ENCODE results near the gene APBA2.
"Not testable (repeated sequence)": the region's sequence is repeated elsewhere in the genome, so short reads cannot be mapped to it uniquely, and the experiment has no call there.

The APBA2 gene

DNA sequence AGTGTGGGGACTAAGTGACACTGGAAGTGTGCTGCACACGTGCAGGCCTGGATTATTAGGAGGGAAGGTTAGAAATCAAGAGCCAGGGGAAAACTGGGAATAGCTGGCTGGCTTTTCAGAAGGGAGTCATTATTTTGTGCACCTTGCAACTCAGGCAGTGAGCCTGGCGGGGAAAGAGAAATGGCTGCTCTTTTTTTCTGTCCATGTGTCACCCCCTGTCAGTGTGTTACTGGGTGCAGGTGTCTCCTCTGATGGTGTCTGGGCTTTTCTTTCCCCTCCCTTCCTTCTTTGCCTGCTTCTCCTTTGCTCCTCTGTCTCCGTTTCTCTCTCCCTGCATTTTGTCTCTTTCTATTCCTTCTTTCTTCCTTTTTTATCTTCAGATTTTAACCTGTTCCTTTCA is 130.7 kb downstream of the APBA2 start:
- DNase-seq, result no peak

DNA sequence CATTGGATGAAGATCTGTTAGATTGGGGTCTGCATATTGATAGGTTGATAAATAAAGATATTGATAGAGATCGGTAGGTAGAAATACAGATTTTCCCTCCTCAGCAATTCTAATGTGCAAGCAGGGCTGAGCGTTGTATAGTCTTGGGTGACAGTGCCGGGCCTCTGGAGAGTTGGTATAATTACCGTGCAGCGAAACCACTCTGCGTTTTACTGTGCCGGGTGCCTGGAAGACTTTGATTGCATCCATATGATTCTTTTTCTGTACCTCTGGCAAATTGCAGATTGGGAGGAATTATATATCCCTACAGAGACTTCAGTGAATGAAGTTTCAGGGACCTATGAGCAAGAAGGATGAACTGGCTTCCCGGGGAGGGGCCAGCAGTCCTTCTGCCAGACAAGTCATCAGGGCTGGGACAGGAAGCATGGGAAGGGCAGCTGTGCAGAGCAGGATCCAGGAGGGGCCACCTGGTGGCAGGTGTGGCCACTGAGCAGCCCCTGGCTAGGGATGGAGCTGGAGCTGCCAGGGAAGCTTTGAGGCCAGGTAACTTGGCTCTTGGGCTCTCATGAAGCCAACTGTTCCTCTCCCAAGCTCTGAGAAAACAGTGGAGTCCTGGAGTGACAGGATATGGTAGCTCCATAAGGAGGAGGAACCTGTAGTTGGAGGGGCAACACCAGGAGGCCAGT is 132.5 kb downstream of the APBA2 start:
- no peak for DNase-seq

DNA sequence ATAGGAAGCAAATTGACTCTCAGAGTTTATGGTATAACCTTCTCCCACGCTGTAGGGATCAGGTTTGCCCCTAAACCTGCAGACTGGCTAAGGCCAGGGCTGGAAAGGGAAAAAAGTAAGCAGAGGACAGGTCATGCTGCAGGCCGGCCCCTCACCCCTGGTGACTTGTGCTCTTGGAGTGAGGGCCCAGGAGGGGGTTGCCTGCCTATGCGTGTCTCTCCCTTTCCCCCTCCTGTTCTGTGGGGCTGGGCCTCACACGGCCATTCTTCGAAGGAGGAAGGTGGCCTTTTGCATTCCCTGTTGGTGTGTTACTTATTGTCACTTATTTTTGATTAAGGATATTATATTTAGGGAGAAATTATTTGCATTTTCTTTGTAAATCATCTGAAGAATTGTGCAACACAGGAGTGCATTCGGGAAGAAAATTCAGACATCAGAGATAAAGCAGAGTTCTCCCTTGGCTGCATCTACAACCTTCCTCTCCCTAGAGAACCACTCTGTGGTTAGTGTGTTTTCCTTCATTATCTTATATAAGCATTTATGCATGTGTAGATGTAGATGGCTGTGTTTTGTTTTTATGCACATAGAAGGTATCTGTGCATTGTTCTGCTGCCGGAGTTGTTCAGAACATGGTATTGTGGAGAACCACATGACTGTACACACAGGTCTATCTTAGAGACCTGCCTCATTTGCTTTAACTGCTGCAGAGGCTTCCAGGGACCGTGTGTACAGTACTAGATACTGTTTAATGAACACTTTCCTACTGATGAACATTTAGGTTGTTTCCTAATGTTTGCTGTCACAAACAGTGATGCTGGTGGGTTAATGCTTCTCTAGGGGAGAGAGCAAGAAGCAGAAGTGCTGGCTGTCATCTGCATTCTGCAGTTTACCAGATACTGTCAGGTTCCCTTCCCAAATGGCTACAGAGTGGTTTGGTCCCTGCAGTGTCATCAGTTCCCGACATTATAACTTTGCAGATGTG is 133.5 kb downstream of the APBA2 start:
- no peak for DNase-seq

DNA sequence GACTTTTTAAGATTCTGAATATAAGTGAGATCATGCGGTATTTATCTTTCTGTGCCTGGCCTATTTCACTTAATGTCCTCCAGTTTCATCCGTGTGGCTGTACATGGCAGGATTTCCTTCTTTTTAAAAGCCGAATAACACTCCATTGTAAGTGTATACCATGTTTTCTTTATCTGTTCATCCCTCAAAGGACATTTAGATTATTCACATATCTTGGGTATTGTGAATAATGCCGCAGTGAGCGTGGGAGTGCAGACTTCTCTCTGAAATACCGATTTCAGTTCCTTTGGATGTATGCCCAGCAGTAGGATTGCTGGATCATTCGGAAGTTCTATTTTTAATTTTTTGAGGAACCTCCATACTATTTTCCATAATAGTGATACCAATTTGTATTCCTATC is 136.1 kb downstream of the APBA2 start:
- no peak for DNase-seq

DNA sequence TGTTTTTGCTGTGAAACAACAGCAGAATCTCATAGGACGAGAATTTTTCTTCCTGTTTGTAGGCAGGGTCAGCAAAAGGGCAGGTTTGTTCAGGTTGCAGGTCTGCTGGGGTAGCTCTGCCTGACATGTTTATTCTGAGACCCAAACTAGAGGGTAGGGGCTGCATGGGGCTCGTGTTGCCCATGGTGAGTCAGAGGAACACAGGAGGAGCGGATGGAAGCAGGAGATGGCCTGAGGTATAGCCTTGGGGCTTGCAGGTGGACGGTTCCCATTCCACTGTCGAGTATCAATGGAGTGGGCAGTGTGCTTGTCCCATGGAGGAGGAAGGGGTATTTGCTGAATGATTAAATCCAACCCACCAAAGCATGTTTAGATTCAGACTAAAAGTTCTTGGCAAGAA is 138.9 kb downstream of the APBA2 start:
- no peak for DNase-seq

DNA sequence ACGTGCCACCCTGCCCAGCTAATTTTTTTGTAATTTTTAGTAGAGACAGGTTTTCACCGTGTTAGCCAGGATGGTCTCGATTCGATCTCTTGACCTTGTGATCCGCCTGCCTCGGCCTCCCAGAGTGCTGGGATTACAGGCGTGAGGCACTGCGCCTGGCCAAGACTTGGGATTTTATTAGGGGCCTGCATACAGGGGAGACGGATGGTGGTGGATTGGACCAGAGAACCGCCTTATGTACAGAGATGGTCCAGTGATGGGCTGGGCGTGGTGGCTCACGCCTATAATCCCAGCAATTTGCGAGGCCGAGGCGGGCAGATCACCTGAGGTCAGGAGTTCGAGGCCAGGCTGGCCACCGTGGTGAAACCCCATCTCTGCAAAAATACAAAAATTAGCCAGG is 139.6 kb downstream of the APBA2 start:
- not testable (repeated sequence) for DNase-seq

DNA sequence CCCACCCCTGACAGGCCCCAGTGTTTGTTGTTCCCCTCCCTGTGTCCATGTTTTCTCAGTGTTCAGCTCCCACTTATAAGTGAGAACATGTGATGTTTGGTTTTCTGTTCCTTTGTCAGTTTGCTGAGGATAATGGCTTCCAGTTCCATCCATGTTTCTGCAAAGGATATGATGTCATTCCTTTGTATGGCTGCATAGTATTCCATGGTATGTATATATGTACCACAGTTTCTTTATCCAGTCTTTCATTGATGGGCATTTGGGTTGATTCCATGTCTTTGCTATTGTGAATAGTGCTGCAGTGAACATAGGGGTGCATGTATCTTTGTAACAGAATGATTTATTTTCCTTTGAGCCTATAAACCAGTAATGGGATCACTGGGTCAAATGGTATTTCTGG is 142.4 kb downstream of the APBA2 start:
- DNase-seq, result not testable (repeated sequence)

DNA sequence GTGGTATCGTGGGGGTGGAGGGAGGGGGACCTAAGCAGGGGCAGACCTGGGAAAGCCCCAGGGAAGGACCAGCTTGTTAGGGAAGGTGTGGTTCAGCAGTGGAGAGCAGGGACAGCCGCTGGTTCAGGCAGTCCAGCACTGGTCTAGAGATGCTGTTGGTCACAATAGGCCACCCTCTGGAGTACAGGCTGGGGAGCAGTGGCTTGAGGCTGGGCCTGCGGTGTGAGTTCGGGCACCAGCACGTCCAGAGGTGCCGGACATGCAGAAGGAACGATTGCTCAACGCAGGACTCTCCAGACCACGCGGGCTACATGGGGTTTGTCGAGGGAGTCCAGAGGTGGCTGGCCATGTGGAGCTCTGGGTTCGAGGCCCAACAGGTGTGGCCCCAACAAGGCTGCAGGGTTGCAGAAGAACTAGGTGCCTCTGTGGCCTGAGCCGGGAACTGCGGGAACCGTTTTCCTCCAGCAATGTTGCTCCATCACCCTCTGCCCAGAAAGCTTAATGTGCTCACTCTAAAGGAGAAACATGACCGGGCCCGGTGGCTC is 143.9 kb downstream of the APBA2 start:
- no peak for DNase-seq

DNA sequence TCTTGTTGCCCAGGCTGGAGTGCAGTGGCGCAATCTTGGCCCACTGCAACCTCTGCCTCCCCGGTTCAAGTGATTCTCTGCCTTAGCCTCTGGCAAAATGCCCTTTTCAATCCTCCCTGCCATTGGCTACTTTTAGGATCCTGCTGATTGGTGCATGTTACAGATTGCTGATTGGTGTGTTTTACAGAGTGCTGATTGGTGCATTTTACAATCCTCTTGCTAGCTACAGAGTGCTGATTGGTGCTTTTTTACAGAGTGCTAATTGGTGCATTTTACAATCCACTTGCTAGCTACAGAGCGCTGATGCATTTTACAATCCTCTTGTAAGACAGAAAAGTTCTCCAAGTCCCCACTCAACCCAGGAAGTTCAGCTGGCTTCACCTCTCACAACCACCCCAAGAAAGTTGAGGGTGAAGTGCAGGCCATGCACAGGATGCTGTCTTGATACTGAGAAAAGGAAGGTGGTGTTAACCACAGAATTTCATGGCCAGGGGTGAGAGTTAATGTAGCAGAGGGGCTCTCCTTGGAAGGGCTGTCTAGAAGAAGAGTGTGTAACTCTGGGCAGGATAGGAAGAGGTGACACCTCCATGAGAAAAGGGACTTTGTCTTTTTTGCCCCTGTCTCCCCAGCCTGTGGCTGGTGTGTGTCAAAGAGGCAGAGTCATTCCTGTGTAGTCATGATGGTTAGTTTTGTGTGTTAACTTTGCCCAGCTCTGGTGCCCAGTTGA is 145.9 kb downstream of the APBA2 start:
- DNase-seq, result no peak

DNA sequence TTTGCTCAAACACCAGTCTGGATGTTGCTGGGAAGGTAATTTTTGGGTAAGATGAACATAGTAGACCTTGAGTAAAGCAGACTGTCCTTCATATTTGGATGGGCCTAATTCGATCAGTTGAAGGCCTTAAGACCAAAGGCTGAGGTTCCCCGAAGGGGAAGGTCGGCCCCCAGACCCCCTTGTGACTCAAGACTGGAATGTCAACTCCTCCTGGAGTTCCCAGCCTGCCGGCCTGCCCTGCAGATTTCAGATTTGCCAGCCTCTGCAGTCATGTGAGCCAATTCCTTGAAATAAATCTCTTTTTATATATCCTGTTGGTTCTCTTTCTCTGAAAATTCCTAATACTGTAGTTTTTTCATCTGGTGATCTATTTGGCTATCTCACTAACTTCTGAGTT is 146.5 kb downstream of the APBA2 start:
- DNase-seq, result no peak

DNA sequence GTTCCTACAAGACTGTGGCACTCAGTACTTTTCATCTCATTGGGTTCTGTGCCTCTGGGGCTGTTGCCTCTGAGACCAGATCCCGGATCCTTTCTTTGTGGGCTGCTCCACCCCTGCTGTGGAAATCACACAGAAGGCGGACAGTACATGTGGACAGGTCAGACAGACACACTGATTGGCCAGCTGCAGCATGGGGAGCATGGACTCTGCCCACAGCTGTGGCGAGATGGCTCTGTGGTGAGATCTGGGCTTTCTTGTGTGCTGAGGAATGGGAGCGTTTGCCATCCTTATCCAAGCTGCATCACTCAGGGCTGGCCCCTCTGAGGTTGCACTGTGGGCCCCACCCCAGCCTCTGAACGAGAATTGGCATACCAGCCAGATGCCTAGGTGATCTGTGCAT is 147.0 kb downstream of the APBA2 start:
- DNase-seq, result no peak

DNA sequence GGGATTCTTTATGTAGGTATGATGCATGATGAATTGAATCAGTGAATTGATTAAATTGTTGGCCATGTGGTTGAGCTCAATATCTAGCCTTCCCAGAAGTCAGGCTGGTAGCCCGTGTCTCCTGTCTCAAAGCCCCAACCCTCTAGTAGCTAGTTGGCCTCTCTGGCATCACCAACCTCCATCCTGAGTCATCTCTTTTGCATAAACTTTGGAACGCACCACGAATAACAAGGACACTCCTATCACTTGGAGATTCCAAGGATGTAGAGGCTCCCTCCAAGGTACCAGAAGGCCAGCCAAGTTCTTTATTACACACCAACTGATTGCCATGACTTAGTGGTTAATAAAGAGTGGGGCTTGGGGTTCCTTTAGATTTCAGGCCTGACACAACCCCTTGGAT is 148.4 kb downstream of the APBA2 start:
- peak in 1 of 2 experiments; percentile 7 for DNase-seq

DNA sequence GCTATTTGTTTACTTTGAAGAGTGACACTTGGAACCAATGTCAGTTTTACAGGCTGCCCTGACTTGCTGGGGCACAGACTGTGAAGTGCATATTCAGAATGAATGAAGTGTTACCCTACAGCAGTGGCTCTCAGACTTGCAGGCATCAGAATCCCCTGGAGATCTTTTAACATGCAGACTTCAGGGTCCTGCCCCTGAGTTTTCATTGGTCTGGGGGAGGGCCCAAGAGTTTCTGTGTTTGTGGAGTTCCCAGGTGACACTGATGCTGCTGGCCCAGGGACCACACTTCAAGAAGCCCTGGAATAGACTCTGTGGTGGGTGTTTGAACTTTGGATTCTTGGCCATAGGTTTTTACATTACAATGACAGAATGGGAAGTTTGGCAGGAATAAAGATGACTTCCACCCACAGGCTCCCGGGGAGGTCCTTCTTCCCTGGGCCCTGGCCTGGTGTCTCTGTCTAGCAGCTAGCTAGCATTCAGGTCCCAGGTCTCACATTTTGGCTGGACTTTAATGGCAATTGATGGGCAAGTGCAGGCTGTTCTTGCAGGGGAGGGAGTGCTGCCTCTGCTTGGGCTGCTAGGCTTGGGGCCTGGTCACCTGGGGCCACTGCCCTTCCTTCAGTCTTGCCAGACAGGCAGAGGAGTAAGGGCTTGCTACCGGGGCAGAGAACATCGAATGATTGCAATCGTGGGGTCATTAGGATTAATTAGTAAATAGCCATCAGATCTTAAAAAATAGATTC is 149.0 kb downstream of the APBA2 start:
- DNase-seq, result no peak

DNA sequence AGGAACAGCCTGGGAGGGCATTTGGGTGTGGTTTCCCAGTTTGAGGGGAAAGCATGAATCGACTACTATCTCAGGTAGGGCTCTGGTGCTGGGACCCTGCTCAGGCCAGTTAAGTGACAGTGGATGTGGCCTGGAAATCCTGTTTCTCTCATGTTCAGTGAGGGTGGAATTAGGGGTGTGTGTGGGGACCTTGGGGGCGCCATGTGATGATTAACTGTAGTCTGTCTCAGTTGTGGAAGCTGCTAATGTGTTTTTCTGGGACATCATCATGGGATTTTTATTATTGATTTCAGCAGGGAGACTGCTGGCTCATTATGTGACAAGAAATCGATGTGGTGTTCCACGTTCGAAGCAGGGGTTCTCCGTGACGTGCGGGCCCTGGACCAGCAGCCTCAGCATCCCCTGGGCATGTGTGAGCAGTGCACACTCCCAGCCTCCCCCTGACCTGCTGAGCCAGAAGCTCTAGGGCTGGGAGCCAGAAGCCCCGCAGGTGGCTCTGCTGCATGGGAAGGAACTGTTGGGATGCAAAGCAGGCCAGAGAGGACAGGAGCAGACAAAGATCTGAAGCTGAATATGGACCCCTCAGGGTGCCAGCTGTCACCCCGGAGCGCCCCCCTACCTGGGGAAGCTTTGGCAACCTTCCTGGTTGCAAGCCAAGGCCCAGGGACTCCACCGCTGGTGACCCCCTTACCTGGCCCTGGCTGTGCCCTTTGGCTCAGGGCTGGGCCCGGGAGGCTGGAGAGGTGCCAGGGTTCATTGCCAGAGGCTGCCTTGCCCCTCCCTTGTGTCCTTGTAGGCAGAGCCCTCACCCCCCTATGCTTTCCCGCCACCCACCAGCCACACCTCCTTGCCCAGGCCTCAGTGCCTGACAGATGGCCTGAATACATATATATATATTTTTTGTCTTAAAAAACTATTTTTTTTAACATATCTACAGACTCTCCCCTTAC is 149.8 kb downstream of the APBA2 start:
- DNase-seq, result peak in 1 of 2 experiments; percentile 62

DNA sequence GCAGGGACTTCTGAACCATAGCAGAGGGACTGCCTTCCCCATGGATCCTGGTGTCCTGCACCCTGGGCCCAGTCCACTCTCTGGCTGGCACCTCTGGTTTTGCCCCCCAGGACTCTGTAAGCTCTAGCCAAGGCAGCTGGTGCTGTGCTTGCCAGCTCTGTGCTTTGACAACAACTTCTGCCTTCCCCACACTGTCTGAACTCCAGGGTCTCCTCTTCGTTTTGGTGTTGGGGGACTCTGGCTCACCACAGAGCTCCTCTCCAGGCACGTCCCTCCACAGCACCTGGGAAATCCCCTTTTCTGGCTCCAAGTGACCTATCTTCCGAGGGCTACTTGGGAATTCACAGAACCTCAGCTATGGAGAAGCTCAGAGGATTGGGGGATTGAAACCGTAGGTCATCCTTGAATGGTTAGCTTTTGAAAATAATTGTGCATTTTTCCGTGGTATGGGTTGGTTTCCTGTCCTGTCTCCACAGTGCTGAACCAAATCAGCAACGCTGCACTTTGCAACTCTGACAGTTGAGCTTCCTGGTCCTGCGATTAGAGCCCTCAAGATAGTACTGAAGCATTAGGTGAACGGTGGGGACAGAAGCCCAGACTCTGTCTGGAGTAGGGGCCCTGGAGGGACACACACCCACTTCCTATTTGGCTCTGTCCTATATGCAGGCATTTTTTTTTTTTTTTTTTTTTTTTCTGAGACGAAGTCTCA is 152.4 kb downstream of the APBA2 start:
- DNase-seq, result no peak

DNA sequence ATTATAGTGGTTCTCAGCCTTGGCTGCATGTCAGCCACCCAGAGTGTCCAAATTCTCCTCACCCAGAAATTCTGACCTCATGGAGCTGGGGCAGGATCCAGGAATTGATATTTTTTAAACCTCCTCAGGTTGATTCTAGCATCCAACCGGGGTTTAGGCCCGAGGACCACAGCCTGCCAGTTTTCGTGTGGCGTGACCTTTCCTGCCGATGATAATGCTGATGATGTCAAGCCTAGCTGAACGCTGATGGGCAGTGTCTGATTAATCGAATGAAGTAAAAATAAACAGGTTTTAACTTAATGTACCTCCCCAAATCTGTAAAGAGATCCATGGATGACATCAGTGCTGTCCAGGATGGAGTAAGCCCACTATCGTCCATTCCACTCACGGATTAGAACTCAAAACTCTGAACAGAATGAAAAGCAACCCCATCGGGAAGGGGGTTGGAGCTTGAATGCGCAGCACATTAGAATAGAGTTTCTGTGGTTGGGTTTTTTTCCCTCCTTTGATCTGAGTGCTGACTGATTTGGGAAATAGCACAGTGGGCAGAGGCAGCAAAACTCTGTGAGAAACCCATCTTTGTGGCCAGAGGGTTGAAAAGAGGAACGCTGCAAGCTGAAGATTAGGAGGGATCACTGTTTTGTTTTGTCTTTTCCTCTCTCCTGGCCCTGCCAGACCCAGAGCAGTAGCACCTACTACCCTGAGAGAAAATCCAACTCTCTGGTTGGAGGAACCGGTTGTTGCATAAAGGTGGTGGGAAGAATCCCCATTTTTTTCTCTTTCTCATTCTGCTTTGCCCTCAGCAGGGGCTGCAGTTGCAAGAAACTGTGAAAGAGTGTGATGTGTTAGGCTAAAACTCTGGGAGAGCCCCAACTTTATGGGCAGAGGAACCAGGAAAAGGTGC is 153.9 kb downstream of the APBA2 start:
- no peak for DNase-seq

DNA sequence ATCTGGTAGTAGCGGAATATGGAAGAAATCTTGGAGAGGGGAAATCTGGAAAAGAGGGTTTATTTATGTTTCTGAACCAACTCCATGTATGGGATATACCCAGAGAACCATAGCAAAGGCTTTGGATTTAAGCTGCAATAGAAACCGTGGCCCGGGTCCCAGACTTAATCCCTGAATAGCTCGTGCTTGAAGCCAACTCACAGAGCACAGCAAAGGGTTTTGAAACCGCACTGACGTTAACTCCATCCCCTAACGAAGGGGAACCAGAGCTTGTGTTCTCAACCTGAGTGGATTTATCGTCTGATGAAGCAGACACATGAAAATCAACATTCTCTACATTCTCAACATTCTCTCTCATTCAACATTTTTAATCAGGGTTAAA is 154.6 kb downstream of the APBA2 start:
- DNase-seq, result no peak

DNA sequence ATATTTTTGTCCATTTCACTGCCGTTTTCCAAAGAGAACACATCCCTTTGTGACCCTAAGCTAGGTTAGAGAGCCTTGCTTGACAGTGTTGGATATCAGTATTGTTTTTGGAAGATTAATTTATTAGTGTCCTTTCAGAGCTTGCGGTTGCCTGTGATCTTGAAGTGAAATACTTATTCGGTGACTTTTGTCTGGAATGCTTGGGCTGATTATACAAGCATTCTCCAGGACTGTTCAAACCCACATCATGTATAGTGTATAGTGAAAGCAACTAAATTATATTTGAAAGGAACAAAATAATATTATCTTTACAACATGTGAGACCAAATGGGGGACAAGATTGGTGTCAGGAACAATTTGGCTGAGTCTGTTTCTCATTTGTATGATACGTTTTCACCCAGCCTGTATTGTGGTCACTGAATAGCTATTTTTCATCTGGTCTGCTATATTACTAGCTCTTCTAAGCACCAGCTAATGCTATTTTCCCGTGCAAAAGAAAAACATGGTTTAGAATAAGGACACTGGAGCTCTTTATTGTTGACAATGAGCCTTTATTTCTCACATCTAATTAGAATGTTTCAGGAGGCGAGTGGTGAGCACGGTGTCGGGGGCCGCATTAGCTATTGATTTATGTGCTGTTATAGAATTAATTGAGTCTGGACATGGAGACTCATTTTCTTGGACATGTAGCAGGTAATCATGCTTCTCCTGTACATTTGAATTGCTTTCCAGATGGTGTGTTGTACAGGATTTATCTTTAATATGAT is 158.1 kb downstream of the APBA2 start:
- DNase-seq, result no peak

DNA sequence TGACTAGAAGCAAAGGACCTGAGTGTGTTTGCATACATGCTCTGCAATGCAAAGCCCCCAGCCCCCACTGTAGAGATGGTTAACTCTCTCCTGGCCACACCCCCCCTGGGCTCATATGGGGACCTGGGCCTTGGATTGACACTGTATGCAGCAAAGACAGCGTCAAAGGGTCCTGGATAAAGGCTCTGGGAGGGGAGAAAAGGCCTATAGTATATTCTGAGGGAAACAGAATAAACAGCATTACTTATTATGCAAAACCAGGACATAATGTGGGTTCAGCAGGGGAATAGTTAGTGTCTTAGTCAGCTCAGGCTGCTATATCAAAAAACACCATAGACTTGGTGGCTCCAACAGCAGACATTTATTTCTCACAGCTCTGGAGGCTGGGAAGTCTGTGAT is 158.7 kb downstream of the APBA2 start:
- no peak for DNase-seq

Measured in NCI-H446 (cell line).